NCI-H774 (cell line): Measurements from ENCODE around the gene IL18RAP.

ENCODE experiments used
- DNase-seq: peaks from one replicate; lab custom pipeline; 2025; lab: John Stamatoyannopoulos, UW

Gene IL18RAP, protein sequence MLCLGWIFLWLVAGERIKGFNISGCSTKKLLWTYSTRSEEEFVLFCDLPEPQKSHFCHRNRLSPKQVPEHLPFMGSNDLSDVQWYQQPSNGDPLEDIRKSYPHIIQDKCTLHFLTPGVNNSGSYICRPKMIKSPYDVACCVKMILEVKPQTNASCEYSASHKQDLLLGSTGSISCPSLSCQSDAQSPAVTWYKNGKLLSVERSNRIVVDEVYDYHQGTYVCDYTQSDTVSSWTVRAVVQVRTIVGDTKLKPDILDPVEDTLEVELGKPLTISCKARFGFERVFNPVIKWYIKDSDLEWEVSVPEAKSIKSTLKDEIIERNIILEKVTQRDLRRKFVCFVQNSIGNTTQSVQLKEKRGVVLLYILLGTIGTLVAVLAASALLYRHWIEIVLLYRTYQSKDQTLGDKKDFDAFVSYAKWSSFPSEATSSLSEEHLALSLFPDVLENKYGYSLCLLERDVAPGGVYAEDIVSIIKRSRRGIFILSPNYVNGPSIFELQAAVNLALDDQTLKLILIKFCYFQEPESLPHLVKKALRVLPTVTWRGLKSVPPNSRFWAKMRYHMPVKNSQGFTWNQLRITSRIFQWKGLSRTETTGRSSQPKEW

GRCh38 chr2:102422910-102423309 is at the start of gene IL18RAP:
Gene IL18RAP (plus strand): TSS chr2:102423160. CDS start chr2:102423278, 118 bp downstream.
- DNase-seq: no peak

- DNase-seq: no peak
Observed at GRCh38 chr2:102376052-102376591, 46.8 kb upstream of the IL18RAP start.

GRCh38 chr2:102383722-102384121 is 39.2 kb upstream of the IL18RAP start:
- DNase-seq: no peak

GRCh38 chr2:102385522-102385921 is 37.4 kb upstream of the IL18RAP start:
- DNase-seq: no peak

DNA sequence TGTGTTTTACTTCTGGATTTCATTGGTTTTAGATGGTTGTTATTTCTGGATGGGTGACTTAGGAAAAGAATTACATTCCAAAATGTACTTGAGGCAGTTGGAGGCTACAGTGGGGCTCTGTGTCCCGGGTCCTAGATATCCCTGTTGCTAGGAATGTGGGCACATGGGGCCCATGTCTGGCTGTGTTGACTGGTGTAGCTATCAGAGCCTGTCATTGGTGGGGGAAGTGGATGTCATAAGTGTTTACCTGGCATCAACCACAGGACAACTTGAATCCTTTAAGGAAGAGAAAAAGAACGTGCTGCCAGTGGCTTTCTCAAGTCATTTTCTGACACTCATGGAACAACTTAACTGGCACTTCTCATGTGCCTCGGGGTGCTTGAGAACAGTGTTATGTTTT is 37.0 kb upstream of the IL18RAP start:
- DNase-seq: no peak

GRCh38 chr2:102386867-102387541 is 36.0 kb upstream of the IL18RAP start:
- DNase-seq: no peak

GRCh38 chr2:102387763-102388546 is 35.0 kb upstream of the IL18RAP start:
- no peak for DNase-seq

- no peak for DNase-seq
Observed at GRCh38 chr2:102391565-102391964, 31.4 kb upstream of the IL18RAP start.

- no peak for DNase-seq
Observed at GRCh38 chr2:102392096-102392495, 30.9 kb upstream of the IL18RAP start.

DNA sequence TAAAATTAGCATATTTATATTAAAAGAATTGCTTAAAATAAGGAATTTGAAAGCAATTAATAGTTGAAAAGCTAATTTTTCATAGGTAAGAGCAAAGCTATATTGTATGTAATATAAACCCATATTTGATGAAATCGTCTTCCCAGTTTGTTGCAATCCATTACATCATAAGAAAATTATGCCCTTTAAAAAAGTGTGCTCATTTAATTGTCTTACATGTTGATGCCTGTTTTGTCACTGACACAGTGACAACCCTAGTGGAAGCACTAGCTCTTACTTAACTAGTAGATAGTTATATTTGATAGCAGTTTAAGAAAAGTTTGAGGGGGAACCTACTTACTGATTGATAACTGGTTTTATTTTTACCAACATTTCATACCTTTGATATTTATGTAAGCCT is 30.0 kb upstream of the IL18RAP start:
- no peak for DNase-seq

DNA sequence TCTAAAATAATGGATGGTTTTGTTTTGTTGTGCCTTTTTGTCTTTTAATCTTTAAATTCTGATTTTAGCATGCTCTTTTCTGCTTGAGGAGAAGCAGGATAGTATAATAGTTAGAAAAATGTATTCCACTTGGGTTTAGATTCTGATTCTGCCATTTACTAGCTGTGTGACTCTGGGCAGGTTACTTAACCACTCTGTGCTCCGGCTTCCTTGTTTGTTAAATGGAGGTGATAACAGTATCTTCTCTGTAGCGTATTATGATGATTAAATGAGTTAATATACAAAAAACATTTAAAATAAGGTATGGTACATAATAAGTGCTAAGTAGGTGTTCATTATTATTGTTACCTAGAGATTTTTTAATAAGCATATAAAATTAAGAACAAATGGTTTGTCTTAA is 26.9 kb upstream of the IL18RAP start:
- no peak for DNase-seq

DNA sequence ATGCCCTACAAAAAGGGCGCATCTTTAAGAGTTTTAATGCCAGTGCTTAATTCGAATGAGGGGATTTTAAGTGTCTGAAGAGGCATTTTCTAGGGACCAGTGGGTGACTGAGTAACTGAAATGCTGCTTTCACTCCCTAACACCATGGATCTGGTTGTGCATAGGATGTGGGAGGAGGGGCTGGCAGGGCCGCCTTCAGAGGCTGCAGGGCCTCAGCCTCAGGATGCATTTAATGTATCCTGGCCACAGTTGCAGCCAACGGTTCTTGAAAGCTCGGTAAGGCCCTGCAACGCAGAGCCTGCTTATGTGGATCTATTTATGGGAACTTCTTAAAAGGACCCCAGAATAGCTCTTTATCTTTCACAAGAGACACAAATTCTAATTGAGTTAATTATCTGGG is 25.8 kb upstream of the IL18RAP start:
- DNase-seq: no peak

- DNase-seq: no peak
Observed at GRCh38 chr2:102399499-102400141, 23.3 kb upstream of the IL18RAP start.

DNA sequence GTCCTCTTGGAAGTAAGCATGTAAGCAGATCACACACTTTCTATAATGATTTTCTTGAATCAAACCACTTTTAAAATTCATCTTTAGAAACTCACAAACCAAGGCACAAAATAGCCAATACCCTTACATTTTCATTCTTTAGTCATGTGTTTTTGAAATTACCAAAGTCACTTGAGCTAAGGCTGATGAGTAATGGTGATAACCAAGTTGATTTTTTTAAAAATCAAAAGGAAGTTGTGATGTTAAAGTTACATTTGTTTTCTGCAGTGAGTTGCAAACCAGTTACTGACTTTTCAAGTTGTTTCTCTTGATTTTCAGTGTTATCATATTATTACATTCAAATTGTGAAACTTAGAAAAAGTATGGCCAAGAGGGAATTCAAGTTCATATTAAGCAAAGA is 21.5 kb upstream of the IL18RAP start:
- DNase-seq: no peak

DNA sequence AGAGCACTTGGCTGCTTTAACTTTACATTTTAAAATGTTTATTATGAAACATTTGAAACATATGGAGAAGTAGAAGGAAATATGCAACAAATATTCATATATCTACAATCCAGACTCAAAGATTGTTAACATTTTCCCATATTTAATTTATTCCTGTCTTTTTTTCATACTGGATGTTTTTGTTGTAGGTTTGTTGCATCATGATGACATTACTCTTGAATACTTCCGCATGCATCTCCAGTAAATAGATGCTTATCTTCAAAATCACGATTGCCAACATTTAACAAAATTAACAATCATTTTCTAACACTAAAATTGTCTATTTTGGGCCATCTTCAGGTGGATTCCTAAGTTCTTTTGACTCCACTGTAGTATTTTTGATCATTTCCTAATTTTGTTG is 21.1 kb upstream of the IL18RAP start:
- no peak for DNase-seq

DNA sequence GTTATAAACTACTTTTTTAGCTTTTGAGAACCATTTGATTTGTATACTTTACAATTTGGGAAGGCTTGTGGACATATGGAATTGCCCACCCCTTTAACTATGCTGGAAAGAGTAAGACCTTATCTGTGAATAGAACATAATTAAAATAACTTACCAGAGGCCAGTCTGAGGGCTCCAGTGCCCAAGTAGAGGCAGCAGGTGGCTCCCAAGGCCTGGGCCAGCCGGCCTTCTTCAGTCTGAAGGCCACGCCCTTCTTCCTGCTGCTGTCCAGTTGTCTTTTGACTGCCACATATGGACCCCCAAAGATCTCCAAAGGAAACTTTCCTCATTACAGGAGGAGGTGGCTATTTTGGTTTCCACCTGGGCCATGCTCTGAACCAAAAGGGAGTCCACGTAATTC is 12.0 kb upstream of the IL18RAP start:
- no peak for DNase-seq

DNA sequence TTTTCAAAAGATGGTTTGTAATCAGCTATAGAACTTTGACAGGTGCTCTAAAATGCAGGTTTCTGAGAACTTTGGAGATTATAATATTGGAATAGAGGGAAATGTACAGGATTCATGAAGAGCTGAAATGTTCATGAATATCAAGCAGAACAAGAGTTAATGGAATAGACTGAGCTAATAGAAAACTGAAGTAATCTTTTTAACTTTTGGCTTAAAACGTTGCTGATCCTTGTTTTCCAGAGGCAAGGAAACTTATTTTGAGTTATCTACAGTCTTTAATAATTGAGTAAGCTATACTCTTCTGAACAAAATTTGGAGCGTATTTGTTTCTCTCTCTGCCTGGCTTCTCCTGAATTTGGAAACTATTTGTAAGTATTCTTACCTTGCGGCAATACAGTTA is 10.8 kb upstream of the IL18RAP start:
- DNase-seq: no peak

DNA sequence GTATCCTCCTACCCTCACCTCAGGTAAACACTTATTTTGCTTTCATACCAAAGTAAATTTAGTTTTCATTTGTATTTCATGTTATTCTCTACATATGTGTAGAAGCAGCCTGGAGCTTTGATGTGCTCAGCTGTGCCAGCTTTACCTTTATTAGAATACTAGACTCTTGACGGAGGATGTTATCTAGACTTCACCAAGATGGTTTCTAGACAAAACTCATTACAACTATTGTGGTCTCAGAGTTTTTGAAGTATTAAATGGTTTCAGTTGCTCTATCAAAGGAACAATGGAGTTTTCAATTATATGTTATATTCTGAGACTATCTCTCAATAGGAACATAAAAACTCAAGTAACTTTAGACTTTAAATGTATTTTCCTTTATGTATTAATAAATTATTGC is 5.0 kb upstream of the IL18RAP start:
- no peak for DNase-seq

- no peak for DNase-seq
Observed at GRCh38 chr2:102418421-102418961, 4.5 kb upstream of the IL18RAP start.

DNA sequence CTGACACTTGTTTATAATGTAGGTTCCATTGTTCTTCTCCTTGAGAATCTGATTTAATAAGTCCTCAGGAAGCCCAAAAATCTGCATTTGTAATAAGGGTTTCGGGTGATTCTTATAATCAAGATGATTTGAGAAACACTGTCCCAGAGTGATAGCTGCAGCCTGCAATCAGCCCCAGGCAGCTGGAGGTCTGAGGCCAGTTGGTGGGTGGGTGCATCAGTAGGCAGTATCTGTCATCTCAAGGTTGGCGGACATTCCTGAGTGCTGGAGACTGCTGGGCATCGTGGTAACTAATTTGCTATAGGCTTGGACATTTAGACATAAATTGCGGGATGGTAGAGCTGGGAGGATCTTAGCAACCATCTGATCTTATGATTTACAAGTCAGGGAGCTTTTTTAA is 2.7 kb upstream of the IL18RAP start:
- DNase-seq: no peak
